ENCODE results near the gene SEPSECS. TPM values are rescaled to one million over a fixed set of nuclear protein-coding genes. Genes with fewer than 3 reads are reported as not detected.

Gene SEPSECS
- total and polyA plus RNA-seq, 2 donors (not counting 3 experiments of a cell fraction or from before 2014, with no cell fraction given): 2.8 to 8.3 TPM

GRCh38 chr4:25131926-25132325 lies 28.3 kb downstream of the SEPSECS start:
- intact Hi-C loops (cut with micrococcal nuclease): no loop called here
- DNase-seq (ENCODE audit: low read depth, low spot score) (no peak), FAIRE-seq (no peak)
- no peak for TF ChIP-seq POLR2A (IDR thresholded peaks at IDR 0.05; ENCODE audit: low read depth, low read length)
- no peak for TF ChIP-seq JUN (IDR thresholded peaks at IDR 0.05; ENCODE audit: borderline replicate concordance, insufficient read depth, insufficient read length, low read depth)
- TF ChIP-seq FOS (IDR thresholded peaks at IDR 0.05; ENCODE audit: borderline replicate concordance, insufficient read depth, low read length): no peak
- TF ChIP-seq GATA2 (IDR thresholded peaks at IDR 0.05; ENCODE audit: insufficient read depth, insufficient read length, low read depth, low read length): no peak
- no peak for TF ChIP-seq EZH2 (IDR thresholded peaks at IDR 0.05; ENCODE audit: borderline replicate concordance, low read depth, low read length, severe bottlenecking)
- no peak for TF ChIP-seq MAX (IDR thresholded peaks at IDR 0.05; ENCODE audit: insufficient read depth, insufficient read length)
- TF ChIP-seq POLR2AphosphoS5 (IDR thresholded peaks at IDR 0.05; ENCODE audit: insufficient read depth, low read depth, low read length): no peak
- no peak for TF ChIP-seq MYC (IDR thresholded peaks at IDR 0.05; ENCODE audit: low read depth, low read length)
- TF ChIP-seq CTCF (IDR thresholded peaks at IDR 0.05; ENCODE audit: extremely low read depth in 1 of 2, insufficient read depth in 1 of 2, low read depth in 1 of 2, low read length in 2 of 2): no peak
- Histone ChIP-seq H3K9me3 (replicated peaks; ENCODE audit: control insufficient read depth, insufficient read depth, low read length) (no peaks in the 10 kb centered on the region), H3K4me2 (ENCODE audit: insufficient read depth, low read length) (no peak overlapping the region), H3K27me3 (ENCODE audit: control insufficient read depth in 2 of 2, insufficient read depth in 2 of 2, low read length in 2 of 2) (no peaks in the 10 kb centered on the region), H3K36me3 (ENCODE audit: control insufficient read depth in 2 of 2, extremely low read depth in 1 of 2, insufficient read depth in 2 of 2, low read length in 2 of 2) (no peaks in the 10 kb centered on the region), H3K4me1 (ENCODE audit: control insufficient read depth, extremely low read depth, insufficient read depth, low read length) (no peaks in the 10 kb centered on the region), H3K9me1 (replicated peaks; ENCODE audit: control insufficient read depth, extremely low read depth, insufficient read depth, low read length) (no peaks in the 10 kb centered on the region), H2AFZ (ENCODE audit: low read depth, low read length) (no peak overlapping the region), H4K20me1 (replicated peaks; ENCODE audit: control insufficient read depth, extremely low read depth, insufficient read depth, low read length) (no peaks in the 10 kb centered on the region), H3K27ac (ENCODE audit: insufficient read depth, low read depth, low read length) (no peak overlapping the region), H3K79me2 (ENCODE audit: control insufficient read depth, insufficient read depth, low read length) (no peaks in the 10 kb centered on the region), H3K4me3 (replicated peaks in 1 of 3; ENCODE audit: insufficient read depth in 1 of 3, low read depth in 1 of 3, low read length in 3 of 3) (no peak overlapping the region), H3K9ac (replicated peaks; ENCODE audit: extremely low read depth, insufficient read depth, low read length) (no peak overlapping the region)
- POLR2A ChIA-PET: no interaction called here
- dilution Hi-C loops (cut with MboI; ENCODE audit: extremely low pct_ligation_motif_present, low sequenced_read_pairs): no loop called here
- CTCF ChIA-PET: interaction anchor here (1.2 to 3.4 kb wide), 5 partner anchors 9 to 235 kb away, joined by 3 to 21 read pairs (median 6); no protein-coding TSS in a partner anchor
- no TSS peak for BruUV-seq (replicated peaks)
